ENCODE data around the gene PTP4A2.

DNA sequence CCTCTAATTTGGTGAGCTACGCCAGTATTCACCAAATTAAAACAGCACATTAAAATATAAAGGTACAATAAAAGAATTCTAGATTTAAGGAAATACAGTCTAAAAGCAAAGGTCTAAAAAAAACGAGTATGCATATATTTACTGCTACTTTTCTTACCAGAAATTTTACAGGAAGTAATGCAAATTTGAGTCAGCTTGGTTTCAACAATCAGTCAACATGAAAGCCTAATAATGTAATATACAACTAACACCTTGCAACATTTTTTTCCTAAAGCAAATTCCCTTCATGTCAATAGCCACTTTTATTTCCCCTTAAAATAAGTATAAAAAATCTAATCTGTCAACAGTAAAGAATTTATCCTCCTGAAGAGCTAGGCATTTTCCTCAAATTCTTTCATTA, 11.9 kb downstream of the PTP4A2 start:
- TF ChIP-seq CTCF (IDR thresholded peaks at IDR 0.05) (no peak), POLR2A (IDR thresholded peaks at IDR 0.05) (no peak)
